Retinal pigment epithelial cell (primary cell): ENCODE measurements around the gene PLTP.
A peak's percentile ranks its signal among the peaks of the same experiment; 100 is the strongest.
"Not testable (repeated sequence)": the region's sequence is repeated elsewhere in the genome, so short reads cannot be mapped to it uniquely, and the experiment has no call there.

ENCODE experiments used
- DNase-seq: peaks from one replicate; pipeline ENCODE4 v3.0.0-alpha.2; 2010; ENCODE audit warnings: low read depth
- H3K4me3 ChIP-seq: 2 replicates; pipeline ENCODE4 v1.5.1; 2011; ENCODE audit warnings: mild to moderate bottlenecking, low read length, control low read depth, moderate library complexity
- TF ChIP-seq, protein P1 (sequence below): conservative IDR thresholded peaks from 2 replicates; pipeline ENCODE4 v1.5.1; 2011; ENCODE audit warnings: low read depth, low read length, control low read depth, inconsistent platforms

The PLTP gene

DNA sequence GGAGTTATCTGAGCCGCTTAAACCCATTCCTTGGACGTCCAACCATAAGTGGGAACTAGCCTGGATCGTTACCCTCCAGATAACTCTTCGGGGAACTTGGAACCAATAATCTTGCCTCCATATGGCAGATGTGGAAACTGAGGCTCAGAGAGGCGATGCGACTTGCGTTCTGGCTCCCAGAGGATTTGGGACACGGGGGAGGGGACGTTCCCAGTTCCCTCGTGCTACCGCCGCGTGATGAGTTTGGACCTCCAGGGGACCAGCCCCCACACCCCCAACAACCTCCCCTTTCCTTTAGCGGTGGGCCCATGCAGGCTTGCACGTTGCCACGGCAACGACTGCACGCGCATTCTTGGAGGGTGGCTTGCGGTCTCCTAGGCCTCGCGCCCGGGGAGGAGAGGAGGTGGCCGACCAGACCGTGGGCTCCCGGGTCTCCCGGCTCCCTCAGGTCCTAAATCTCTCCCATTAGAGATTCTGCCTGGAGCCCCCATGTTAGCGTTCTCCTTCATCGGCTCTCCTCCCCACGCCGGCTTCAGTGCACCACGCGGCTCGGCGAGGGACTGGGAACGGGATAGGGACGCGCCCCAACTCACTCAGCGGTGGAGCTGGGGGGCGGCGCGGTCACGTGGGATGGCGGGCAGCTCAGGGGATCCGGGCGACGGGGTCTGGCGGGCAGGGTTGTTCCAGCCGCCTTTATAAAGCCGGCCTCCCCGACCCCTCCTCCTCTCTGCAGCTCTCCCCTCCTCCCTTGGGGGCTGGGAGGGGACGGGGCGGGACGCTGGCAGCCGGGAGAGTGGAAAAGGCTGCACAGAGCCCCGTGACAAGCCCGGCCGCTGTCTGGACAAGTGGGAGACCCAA lies at the start of gene PLTP:
Gene PLTP (minus strand): TSS at position 670 of the 858 bp plus-strand sequence. CDS start 703 bp downstream, outside the sequence.
- TF ChIP-seq, protein P1, sequence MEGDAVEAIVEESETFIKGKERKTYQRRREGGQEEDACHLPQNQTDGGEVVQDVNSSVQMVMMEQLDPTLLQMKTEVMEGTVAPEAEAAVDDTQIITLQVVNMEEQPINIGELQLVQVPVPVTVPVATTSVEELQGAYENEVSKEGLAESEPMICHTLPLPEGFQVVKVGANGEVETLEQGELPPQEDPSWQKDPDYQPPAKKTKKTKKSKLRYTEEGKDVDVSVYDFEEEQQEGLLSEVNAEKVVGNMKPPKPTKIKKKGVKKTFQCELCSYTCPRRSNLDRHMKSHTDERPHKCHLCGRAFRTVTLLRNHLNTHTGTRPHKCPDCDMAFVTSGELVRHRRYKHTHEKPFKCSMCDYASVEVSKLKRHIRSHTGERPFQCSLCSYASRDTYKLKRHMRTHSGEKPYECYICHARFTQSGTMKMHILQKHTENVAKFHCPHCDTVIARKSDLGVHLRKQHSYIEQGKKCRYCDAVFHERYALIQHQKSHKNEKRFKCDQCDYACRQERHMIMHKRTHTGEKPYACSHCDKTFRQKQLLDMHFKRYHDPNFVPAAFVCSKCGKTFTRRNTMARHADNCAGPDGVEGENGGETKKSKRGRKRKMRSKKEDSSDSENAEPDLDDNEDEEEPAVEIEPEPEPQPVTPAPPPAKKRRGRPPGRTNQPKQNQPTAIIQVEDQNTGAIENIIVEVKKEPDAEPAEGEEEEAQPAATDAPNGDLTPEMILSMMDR: no peak

GRCh38 chr20:45959956-45960630 lies 48.1 kb upstream of the PLTP start:
- DNase-seq: no peak
- H3K4me3 ChIP-seq: no peak overlapping the region
- TF ChIP-seq, protein P1: no peak

More for the DNA sequence above, at the start of gene PLTP:
- DNase-seq: no peak
- H3K4me3 ChIP-seq: peak within 1 kb of the TSS; percentile 66

DNA sequence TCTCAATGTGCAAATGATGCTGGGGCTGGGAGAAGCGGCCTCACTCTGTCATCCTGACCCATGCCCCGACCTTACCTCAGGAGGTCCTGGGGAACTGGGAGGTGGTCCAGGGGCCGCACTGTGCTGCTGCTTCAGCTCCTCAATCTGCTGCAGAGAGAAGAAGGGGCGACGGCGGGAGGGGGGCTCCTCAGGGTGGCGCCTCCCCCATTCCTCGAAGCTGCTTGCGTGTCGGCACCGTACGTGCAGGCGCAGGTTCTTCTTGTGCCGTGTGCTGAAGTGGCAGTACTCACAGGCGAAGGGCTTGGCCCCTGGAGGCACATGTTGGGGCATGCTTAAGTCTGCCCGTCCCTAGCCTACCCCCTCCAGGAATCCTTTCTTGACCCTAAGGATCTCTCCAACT lies 47.2 kb upstream of the PLTP start:
- no peak for DNase-seq
- no peak overlapping the region for H3K4me3 ChIP-seq
- TF ChIP-seq, protein P1: no peak

- TF ChIP-seq, protein P1: no peak
- no peak overlapping the region for H3K4me3 ChIP-seq
- no peak for DNase-seq
Observed at GRCh38 chr20:45958593-45958992, 46.6 kb upstream of the PLTP start.

GRCh38 chr20:45957021-45957941 lies 45.3 kb upstream of the PLTP start:
- no peak for DNase-seq
- H3K4me3 ChIP-seq: no peak overlapping the region

GRCh38 chr20:45956326-45956725 lies 44.4 kb upstream of the PLTP start:
- DNase-seq, H3K4me3 ChIP-seq: not testable (repeated sequence)

More at GRCh38 chr20:45957021-45957941, 45.3 kb upstream of the PLTP start:
- TF ChIP-seq, protein P1: no peak

DNA sequence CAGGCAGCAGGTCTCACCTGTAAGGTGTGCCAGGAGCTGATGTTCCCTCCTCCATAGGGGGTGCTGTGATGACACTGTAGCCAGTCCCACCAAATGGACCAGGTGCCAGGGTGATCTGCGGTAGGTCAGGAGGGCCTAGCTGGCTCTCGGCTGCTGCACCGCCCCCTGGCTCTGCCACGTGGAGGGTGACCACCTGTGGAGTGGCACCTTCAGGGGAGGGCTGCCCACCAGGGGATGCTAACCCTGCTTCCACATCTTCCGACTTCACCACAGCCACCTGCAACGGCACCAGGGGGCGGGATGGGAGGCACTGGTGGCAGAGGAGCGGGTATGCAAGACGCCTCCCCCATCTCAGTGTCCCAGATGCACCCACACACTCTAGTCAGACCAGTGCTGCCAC lies 41.7 kb upstream of the PLTP start:
- no peak overlapping the region for H3K4me3 ChIP-seq
- DNase-seq: no peak
- TF ChIP-seq, protein P1: no peak
